Measurements from ENCODE around the gene F12.
"Not testable (repeated sequence)": the region's sequence is repeated elsewhere in the genome, so short reads cannot be mapped to it uniquely, and the experiment has no call there.

Gene F12

DNA sequence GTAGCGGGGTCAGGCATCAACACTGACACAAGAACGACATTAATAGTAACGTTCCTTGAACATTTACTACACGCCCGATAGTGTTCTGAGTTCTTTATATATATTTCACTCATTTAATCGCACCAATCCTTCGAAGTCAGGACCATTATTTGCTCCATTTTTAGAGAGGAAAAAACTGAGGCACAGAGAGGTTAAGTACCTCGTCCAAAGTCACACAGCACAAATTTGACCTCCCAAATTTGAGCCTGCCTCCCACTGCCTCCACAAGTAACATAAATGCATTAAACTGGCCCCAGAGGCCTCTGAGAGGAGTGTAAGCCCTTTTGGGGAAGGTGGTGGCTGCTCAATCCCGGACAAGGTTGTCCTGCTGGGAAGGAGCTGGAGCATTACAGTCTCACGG, 45.8 kb downstream of the F12 start:
- no peak for TF ChIP-seq CTCF (IDR thresholded peaks at IDR 0.05)
- no peak for DNase-seq (ENCODE audit: low spot score)
- H3K4me3 ChIP-seq = peak overlapping the region; percentile 64
- H3K27ac ChIP-seq = no peak overlapping the region

- no peak for TF ChIP-seq CTCF (IDR thresholded peaks at IDR 0.05)
- no peak for DNase-seq (ENCODE audit: low spot score)
- Histone ChIP-seq H3K27ac (peak overlapping the region in 1 of 2 donors; percentile 1), H3K4me3 (peak overlapping the region; percentile 64)
Observed at GRCh38 chr5:177362610-177363507, 46.5 kb downstream of the F12 start.

- Histone ChIP-seq H3K27ac (no peak overlapping the region), H3K4me3 (no peak overlapping the region)
- no peak for TF ChIP-seq CTCF (IDR thresholded peaks at IDR 0.05)
- DNase-seq (ENCODE audit: low spot score) = no peak
Observed at GRCh38 chr5:177362292-177362609, 47.1 kb downstream of the F12 start.

- no peak for DNase-seq (ENCODE audit: low spot score)
- no peak overlapping the region for H3K27ac ChIP-seq
- TF ChIP-seq CTCF (IDR thresholded peaks at IDR 0.05) = no peak
- H3K4me3 ChIP-seq = no peak overlapping the region
Observed at GRCh38 chr5:177361418-177362291, 47.7 kb downstream of the F12 start.

- not testable (repeated sequence) for DNase-seq (ENCODE audit: low spot score); H3K27ac ChIP-seq
Observed at GRCh38 chr5:177360740-177361139, 48.6 kb downstream of the F12 start.

GRCh38 chr5:177359860-177360259, 49.5 kb downstream of the F12 start:
- TF ChIP-seq CTCF (IDR thresholded peaks at IDR 0.05) = no peak
- no peak for DNase-seq (ENCODE audit: low spot score)
- Histone ChIP-seq H3K4me3 (no peak overlapping the region), H3K27ac (no peak overlapping the region)

More at GRCh38 chr5:177360740-177361139, 48.6 kb downstream of the F12 start:
- not testable (repeated sequence) for H3K4me3 ChIP-seq

DNA sequence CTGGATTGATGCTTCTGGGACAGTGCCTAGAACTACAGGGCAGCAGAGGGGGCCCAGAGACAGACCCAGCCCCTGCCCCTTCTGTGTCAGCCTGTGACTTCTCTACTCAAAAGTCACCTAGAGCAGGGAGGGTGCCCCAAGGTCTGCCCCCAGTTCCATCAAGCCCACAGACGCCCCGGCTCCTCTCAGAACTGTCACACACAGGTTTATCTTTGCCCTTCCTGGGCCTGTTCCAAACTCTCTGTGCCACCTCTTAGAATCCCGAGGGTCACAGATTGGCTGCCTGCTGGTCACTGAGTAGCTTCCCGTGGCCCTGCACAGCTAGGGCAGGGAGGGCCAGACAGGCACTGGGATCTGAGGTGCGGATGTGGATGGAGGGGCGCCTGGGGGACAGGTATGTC, 49.9 kb downstream of the F12 start:
- H3K4me3 ChIP-seq = no peak overlapping the region
- no peak for TF ChIP-seq CTCF (IDR thresholded peaks at IDR 0.05)
- DNase-seq (ENCODE audit: low spot score) = no peak
- no peak overlapping the region for H3K27ac ChIP-seq

Measured in coronary artery (tissue), 2 donors.